Adrenal gland (tissue), 5 donors: Measurements from ENCODE around the gene CDC6.

Source experiments
- POLR2A ChIP-seq, 2 donors: fragments of 450-650 bp; IDR thresholded peaks; one replicate each; pipeline ENCODE4 v1.6.1; 2017; ENCODE audit warnings: antibody characterized with exemption in 2 of 2, mild to moderate bottlenecking in 2 of 2, moderate library complexity in 1 of 2
- TF ChIP-seq, protein P1 (sequence below), 6 experiments: fragments of 450-650 bp in 4 of 6; fragments of 200-600 bp in 2 of 6; sonication (generic) in 1 of 6; IDR thresholded peaks; 1 replicate in 5 of 6; 2 replicates in 1 of 6; pipeline versions ENCODE4 v1.5.1 to v1.8.0; 2016 to 2021; ENCODE audit warnings: antibody characterized with exemption in 6 of 6, mild to moderate bottlenecking in 2 of 6, moderate library complexity in 1 of 6
- donor health status: DM: no; HTN: no; CAD: no.

DNA sequence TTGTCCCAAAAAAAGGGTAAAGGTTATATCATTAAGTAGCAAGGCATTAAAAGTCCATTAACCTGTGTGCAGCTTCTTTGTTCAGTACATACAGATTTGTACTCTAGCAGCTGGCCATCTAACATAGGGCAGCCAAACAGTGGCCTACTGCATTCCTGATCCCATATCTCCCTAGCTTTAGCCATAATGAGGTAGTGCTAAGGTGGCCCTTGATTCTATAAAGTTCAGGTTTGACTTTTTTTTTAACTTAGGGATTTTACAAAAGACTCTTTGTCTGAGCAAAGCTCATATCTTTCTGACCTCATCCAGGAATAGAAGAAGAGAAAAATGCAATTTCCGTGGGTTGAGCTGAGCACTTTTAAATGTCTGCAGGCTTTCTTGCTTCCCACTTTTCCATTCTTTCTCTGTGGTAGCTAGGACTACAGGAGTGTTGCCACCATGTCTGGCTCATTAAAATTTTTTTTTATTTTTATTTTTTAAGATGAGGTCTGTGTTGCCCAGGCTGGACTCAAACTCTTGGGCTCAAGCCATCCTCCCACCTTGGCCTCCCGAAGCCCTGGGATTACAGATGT, 19.5 kb upstream of the CDC6 start:
- TF ChIP-seq, protein P1, sequence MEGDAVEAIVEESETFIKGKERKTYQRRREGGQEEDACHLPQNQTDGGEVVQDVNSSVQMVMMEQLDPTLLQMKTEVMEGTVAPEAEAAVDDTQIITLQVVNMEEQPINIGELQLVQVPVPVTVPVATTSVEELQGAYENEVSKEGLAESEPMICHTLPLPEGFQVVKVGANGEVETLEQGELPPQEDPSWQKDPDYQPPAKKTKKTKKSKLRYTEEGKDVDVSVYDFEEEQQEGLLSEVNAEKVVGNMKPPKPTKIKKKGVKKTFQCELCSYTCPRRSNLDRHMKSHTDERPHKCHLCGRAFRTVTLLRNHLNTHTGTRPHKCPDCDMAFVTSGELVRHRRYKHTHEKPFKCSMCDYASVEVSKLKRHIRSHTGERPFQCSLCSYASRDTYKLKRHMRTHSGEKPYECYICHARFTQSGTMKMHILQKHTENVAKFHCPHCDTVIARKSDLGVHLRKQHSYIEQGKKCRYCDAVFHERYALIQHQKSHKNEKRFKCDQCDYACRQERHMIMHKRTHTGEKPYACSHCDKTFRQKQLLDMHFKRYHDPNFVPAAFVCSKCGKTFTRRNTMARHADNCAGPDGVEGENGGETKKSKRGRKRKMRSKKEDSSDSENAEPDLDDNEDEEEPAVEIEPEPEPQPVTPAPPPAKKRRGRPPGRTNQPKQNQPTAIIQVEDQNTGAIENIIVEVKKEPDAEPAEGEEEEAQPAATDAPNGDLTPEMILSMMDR (IDR thresholded peaks at IDR 0.05): no peak
- no peak for TF ChIP-seq POLR2A (IDR thresholded peaks at IDR 0.05)
